ENCODE measurements around the gene NF2. TPM values are rescaled to one million over a fixed set of nuclear protein-coding genes. Genes with fewer than 3 reads are reported as not detected.

NF2 gene
- total RNA-seq, 1 donor from 2014 or later = 37.3 TPM

DNA sequence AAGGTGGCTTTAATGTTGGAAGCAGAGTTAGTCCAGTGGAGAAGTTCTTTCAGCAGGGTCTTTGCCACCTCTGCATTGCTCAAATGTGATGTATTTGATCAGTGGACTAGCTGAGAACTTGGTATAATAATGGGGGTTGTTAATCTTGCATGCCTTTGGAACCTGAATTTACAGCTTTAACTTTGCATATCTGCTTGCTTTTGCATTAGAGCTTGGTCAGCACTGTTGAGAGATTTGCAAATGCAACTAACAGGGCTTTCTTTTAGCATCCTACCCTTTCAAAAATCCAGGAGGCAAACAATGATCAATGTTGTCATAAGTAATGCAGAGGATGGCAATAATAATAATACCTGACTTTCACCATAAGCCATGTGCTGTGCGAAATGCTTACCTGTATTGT is 48.2 kb downstream of the NF2 start:
- Histone ChIP-seq H3K4me3 (no peak overlapping the region), H3K4me1 (no peaks in the 10 kb centered on the region), H3K27ac (no peak overlapping the region), H3K27me3 (no peaks in the 10 kb centered on the region), H3K9me3 (no peaks in the 10 kb centered on the region), H3K36me3 (peaks cover 8 to 21% of the 10 kb centered on the region in 2 donors)
- TF ChIP-seq, protein P1, sequence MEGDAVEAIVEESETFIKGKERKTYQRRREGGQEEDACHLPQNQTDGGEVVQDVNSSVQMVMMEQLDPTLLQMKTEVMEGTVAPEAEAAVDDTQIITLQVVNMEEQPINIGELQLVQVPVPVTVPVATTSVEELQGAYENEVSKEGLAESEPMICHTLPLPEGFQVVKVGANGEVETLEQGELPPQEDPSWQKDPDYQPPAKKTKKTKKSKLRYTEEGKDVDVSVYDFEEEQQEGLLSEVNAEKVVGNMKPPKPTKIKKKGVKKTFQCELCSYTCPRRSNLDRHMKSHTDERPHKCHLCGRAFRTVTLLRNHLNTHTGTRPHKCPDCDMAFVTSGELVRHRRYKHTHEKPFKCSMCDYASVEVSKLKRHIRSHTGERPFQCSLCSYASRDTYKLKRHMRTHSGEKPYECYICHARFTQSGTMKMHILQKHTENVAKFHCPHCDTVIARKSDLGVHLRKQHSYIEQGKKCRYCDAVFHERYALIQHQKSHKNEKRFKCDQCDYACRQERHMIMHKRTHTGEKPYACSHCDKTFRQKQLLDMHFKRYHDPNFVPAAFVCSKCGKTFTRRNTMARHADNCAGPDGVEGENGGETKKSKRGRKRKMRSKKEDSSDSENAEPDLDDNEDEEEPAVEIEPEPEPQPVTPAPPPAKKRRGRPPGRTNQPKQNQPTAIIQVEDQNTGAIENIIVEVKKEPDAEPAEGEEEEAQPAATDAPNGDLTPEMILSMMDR (IDR thresholded peaks at IDR 0.05) = no peak
- no peak for DNase-seq (ENCODE audit: low spot score in 2 of 2)
- intact Hi-C loops (cut with DNase I) = no loop called here

DNA sequence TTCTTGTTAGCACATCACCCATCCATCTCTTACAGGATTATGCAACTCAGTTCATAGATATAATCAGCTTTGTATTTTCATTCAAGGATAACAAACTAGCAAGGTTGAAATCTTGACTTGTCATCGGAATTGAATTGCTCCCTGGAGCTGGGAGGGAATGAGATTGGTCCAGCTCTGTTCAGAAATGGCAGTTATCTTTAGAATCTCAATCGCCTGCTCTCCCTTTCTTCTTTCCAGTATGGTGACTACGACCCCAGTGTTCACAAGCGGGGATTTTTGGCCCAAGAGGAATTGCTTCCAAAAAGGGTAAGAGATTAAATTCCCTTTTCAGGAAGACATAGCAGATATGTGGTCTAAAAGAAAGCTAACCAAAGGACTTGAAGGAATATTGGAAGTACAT is 51.0 kb downstream of the NF2 start:
- H3K36me3 ChIP-seq = peaks cover 11 to 30% of the 10 kb centered on the region in 2 donors
- H3K27ac ChIP-seq = no peak overlapping the region
- DNase-seq (ENCODE audit: low spot score in 2 of 2) = no peak
- no peak overlapping the region for H3K4me3 ChIP-seq
- TF ChIP-seq, protein P1 (IDR thresholded peaks at IDR 0.05) = no peak
- intact Hi-C loops (cut with DNase I) = no loop called here
- no peaks in the 10 kb centered on the region for H3K9me3 ChIP-seq
- H3K27me3 ChIP-seq = no peaks in the 10 kb centered on the region
- no peaks in the 10 kb centered on the region for H3K4me1 ChIP-seq

DNA sequence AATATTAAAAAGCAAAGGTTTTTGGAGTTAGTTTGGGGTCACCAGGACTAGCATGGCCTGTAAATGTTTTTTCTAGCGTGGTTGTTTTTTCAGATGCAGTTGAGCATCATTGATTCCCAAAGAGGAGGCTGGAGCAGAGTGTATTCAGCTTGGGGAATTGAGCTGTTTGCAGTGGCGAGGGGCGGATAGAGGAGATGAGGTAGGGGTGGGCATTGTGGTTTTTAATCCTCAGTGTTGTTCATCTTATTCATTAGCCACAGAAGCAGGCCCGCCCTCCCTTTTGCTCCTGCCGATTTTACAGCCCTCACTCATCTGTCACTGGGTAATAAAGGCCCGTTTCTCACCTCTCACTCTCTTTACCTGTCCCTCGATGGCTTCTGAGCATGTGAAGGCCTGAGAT is 51.4 kb downstream of the NF2 start:
- TF ChIP-seq, protein P1 (IDR thresholded peaks at IDR 0.05) = no peak
- H3K36me3 ChIP-seq = peaks cover 16 to 30% of the 10 kb centered on the region in 2 donors
- intact Hi-C loops (cut with DNase I) = no loop called here

DNA sequence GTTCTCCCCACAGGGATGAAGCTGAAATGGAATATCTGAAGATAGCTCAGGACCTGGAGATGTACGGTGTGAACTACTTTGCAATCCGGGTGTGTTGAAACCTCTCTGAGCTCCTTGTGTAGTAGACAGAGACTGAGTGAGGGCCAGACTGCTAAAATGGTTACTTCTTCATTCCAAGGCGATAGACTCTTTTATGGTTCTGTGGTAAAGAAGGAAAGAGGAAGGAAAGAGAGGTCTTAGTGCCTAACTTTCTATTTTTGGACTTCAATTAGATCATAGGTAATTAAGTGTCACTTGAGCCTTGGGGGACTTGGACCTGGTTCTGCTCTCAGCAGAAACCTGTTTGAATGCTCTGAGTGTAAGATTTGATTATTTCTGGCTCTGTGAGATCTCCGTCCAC is 54.7 kb downstream of the NF2 start:
- no peaks in the 10 kb centered on the region for H3K27me3 ChIP-seq
- H3K9me3 ChIP-seq = no peaks in the 10 kb centered on the region
- H3K4me3 ChIP-seq = no peak overlapping the region
- peaks cover 25 to 37% of the 10 kb centered on the region in 2 donors for H3K36me3 ChIP-seq
- intact Hi-C loops (cut with DNase I) = no loop called here
- no peaks in the 10 kb centered on the region for H3K4me1 ChIP-seq
- TF ChIP-seq, protein P1 (IDR thresholded peaks at IDR 0.05) = no peak
- no peak for DNase-seq (ENCODE audit: low spot score in 2 of 2)
- no peak overlapping the region for H3K27ac ChIP-seq

More for the DNA sequence above, 51.4 kb downstream of the NF2 start:
- Histone ChIP-seq H3K9me3 (no peaks in the 10 kb centered on the region), H3K27me3 (no peaks in the 10 kb centered on the region), H3K4me1 (no peaks in the 10 kb centered on the region), H3K4me3 (no peak overlapping the region), H3K27ac (no peak overlapping the region)
- no peak for DNase-seq (ENCODE audit: low spot score in 2 of 2)

DNA sequence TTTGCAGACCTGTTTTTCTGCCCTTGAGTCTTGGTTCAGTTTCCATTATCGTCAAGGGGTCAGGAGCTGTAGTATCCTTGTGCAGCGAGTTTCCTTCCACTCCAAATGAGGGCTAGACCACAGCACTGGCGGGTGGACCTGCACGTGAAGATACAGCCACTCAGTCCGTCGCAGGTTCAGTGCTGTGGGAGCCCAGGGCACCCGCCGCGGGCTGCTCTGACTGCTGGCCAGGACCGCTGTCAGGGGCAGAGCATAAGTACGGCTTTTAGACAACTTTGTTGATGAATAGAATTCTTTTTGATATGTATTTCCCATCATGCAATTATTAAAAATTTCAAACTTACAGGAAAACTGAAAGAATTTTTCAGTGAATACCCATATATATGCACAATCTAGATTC is 56.6 kb downstream of the NF2 start:
- intact Hi-C loops (cut with DNase I) = no loop called here
- Histone ChIP-seq H3K27ac (no peak overlapping the region), H3K36me3 (peaks cover 21 to 41% of the 10 kb centered on the region in 2 donors), H3K4me3 (no peak overlapping the region), H3K4me1 (no peaks in the 10 kb centered on the region), H3K9me3 (no peaks in the 10 kb centered on the region), H3K27me3 (no peaks in the 10 kb centered on the region)
- DNase-seq (ENCODE audit: low spot score in 2 of 2) = no peak
- TF ChIP-seq, protein P1 (IDR thresholded peaks at IDR 0.05) = no peak

DNA sequence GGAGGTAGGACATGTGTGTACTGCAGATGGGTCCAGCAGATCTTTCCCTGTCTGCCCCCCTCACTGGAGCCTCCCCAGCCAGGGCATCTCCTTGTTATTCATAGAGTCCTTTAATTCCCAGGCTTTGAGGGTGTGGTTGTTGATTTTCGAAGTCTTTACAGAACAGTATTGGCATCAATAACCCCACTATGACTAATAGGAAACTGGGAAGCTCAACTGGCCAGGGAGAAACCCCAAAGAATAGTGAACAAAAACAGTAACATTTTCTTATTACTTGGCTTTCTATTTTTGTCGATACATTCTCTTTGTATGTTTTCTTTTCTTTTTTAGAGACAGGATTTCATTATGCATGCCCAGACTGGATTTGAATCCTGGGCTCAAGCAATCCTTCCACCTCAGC is 57.9 kb downstream of the NF2 start:
- TF ChIP-seq, protein P1 (IDR thresholded peaks at IDR 0.05) = no peak
- intact Hi-C loops (cut with DNase I) = no loop called here
- H3K4me1 ChIP-seq = no peaks in the 10 kb centered on the region
- peak overlapping the region in 1 of 2 donors; percentile 18 for H3K27ac ChIP-seq
- no peak overlapping the region for H3K4me3 ChIP-seq
- peaks cover 17 to 43% of the 10 kb centered on the region in 2 donors for H3K36me3 ChIP-seq
- H3K9me3 ChIP-seq = no peaks in the 10 kb centered on the region
- no peaks in the 10 kb centered on the region for H3K27me3 ChIP-seq
- DNase-seq (ENCODE audit: low spot score in 2 of 2) = no peak

Measured in ascending aorta (tissue), 2 donors.